Measurements from ENCODE around the gene OR2V2.

DNA sequence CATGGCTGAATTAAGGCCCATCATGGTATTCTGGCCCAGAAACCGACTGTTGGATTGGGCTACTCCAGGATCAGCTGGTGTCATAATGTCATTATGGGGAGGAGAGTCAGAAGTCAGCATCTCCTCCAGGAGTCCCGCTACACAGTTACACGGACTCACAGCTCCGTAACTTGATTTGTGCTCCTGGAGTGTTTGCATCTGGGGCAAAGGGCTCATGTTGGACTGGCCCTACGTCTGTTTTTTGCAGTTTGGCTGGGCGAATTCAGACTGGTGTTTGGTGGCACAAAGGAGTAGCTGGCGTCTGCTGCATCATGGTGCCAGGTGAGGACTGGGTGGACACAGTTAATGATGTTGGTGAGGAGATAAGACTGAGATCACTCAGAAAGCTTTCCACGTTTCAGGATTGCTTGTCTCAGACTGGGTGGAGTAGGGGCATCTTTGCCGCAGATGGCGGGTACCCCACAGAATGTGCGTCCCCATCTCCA, 47.7 kb upstream of the OR2V2 start:
- TF ChIP-seq, protein P1, sequence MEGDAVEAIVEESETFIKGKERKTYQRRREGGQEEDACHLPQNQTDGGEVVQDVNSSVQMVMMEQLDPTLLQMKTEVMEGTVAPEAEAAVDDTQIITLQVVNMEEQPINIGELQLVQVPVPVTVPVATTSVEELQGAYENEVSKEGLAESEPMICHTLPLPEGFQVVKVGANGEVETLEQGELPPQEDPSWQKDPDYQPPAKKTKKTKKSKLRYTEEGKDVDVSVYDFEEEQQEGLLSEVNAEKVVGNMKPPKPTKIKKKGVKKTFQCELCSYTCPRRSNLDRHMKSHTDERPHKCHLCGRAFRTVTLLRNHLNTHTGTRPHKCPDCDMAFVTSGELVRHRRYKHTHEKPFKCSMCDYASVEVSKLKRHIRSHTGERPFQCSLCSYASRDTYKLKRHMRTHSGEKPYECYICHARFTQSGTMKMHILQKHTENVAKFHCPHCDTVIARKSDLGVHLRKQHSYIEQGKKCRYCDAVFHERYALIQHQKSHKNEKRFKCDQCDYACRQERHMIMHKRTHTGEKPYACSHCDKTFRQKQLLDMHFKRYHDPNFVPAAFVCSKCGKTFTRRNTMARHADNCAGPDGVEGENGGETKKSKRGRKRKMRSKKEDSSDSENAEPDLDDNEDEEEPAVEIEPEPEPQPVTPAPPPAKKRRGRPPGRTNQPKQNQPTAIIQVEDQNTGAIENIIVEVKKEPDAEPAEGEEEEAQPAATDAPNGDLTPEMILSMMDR (IDR thresholded peaks at IDR 0.05; ENCODE audit: low read depth, low read length) = no peak
- TF ChIP-seq EZH2phosphoT487 (IDR thresholded peaks at IDR 0.05; ENCODE audit: low read depth) = no peak

All from OCI-LY3 (cell line).